Hepatocyte (in vitro differentiated cells): ENCODE measurements around the gene GPR62. TPM values are rescaled to one million over a fixed set of nuclear protein-coding genes. Genes with fewer than 3 reads are reported as not detected.

Source experiments
- DNase-seq: peaks from one replicate; pipeline ENCODE4 v3.0.0-alpha.2; 2016; ENCODE audit warnings: low spot score
- H2AFZ ChIP-seq: fragments of 200-600 bp; sonication (generic); 2 replicates; pipeline ENCODE4 v1.6.0; 2016; ENCODE audit warnings: antibody characterized with exemption, mild to moderate bottlenecking
- H3K27ac ChIP-seq: fragments of 200-600 bp; sonication (generic); 2 replicates; pipeline ENCODE4 v1.5.1; 2016; ENCODE audit warnings: mild to moderate bottlenecking
- H3K27me3 ChIP-seq: fragments of 200-600 bp; sonication (generic); 2 replicates; pipeline ENCODE4 v1.6.1; 2016
- H3K36me3 ChIP-seq: fragments of 200-600 bp; sonication (generic); replicated peaks from 2 replicates; pipeline ENCODE4 v1.5.1; 2016; ENCODE audit warnings: low read depth; ENCODE audit not compliant: insufficient read depth
- H3K4me1 ChIP-seq: fragments of 200-600 bp; sonication (generic); 2 replicates; pipeline ENCODE4 v1.5.1; 2016; ENCODE audit warnings: mild to moderate bottlenecking, moderate library complexity; ENCODE audit not compliant: insufficient read depth
- H3K4me2 ChIP-seq: fragments of 200-600 bp; sonication (generic); 2 replicates; pipeline ENCODE4 v1.6.0; 2016
- H3K4me3 ChIP-seq: fragments of 200-600 bp; sonication (generic); 2 replicates; pipeline ENCODE4 v1.5.1; 2016; ENCODE audit warnings: mild to moderate bottlenecking
- H3K79me2 ChIP-seq: fragments of 200-600 bp; sonication (generic); 2 replicates; pipeline ENCODE4 v1.6.0; 2017; ENCODE audit warnings: mild to moderate bottlenecking
- H3K9me2 ChIP-seq: fragments of 200-600 bp; sonication (generic); replicated peaks from 2 replicates; pipeline ENCODE4 v1.6.0; 2017; ENCODE audit warnings: mild to moderate bottlenecking; ENCODE audit not compliant: insufficient read depth
- H3K9me3 ChIP-seq: fragments of 200-600 bp; sonication (generic); 2 replicates; pipeline ENCODE4 v1.5.1; 2016; ENCODE audit warnings: low read depth, mild to moderate bottlenecking
- H4K20me1 ChIP-seq: fragments of 200-600 bp; sonication (generic); 2 replicates; pipeline ENCODE4 v1.6.0; 2016; ENCODE audit warnings: mild to moderate bottlenecking; ENCODE audit not compliant: insufficient read depth, poor library complexity, severe bottlenecking
- EZH2 ChIP-seq: fragments of 200-600 bp; sonication (generic); IDR thresholded peaks from 2 replicates; pipeline ENCODE4 v1.6.1; 2016; ENCODE audit warnings: antibody characterized with exemption, mild to moderate bottlenecking, borderline replicate concordance
- EZH2phosphoT487 ChIP-seq: fragments of 200-600 bp; sonication (generic); IDR thresholded peaks from one replicate; pipeline ENCODE4 v1.6.1; 2018; ENCODE audit warnings: antibody characterized with exemption, mild to moderate bottlenecking, low read depth, moderate library complexity; ENCODE audit not compliant: unreplicated experiment, severe bottlenecking
- WGBS: methylation state at CpG from one replicate; pipeline ENCODE4 v1.1.6; 2016; ENCODE audit warnings: low lambda C conversion rate; ENCODE audit errors: missing lambda C conversion rate; 5-methylcytosine and 5-hydroxymethylcytosine counted together
- polyA plus RNA-seq: library from polyadenylated mRNA; unstranded; fragments of >200 nt; fragmentation: Nextera tagmentation; extraction: Ambion mirVana; gene quantifications from 2 replicates; pipeline ENCODE4 v1.2.1, GENCODE V29; 2016
- total RNA-seq: library from RNA; depleted of rRNA; stranded (reverse); fragments of >200 nt; gene quantifications from 2 replicates; pipeline ENCODE4 v1.2.3, GENCODE V29; 2014
- TF ChIP-seq, protein P1 (sequence below): fragments of 200-600 bp; sonication (generic); IDR thresholded peaks from 2 replicates; pipeline ENCODE4 v1.5.1; 2016; ENCODE audit warnings: antibody characterized with exemption, mild to moderate bottlenecking; ENCODE audit not compliant: poor library complexity

GPR62 gene
- total and polyA plus RNA-seq, 2 experiments from 2014 or later: 0.08 TPM; not detected in 1

DNA sequence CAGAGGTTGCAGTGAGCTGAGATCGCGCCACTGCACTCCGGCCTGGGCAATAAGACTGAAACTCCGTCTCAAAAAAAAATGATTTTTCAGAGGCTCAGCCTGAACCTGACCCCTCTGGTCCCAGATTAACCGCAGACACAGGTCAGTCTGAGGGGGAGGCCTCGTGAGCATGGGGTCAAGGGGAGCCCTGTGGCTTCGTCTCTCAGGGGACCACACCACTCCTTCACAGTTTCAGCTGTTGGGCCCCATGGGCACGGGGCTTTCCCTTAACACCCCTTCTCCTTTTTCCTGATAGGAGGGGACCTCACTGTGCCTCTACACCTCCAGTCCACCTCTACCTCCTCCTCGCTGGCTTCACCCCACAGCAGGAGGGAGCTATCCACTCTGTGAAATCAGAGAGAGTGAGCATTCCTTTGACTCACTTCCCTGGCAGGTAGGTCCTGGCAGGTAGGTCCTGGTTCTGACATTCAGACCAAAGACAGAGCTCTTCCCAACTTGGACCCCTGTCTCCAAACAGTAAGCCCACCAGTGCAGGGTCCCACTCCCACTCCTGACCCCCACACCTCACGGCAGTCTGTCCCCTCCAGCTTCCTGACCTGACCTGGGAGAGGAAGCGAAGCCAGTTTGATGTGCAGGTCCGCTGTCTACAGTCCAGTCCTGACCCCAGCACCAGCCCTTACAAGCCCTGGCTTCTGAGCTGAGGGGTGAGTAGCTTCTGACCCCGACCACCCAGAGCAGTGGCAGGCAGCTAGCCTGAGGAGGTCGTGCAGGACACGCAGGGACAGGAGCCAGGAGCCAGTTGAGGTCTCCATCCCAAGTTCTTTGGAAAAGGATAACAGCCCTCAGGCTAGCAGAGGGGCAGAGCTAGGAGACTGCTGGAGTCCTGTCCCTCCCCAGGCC lies 22.5 kb upstream of the GPR62 start:
- no peaks in the 10 kb centered on the region for H3K9me2 ChIP-seq
- no peaks in the 10 kb centered on the region for H3K79me2 ChIP-seq
- H4K20me1 ChIP-seq: no peaks in the 10 kb centered on the region
- no peaks in the 10 kb centered on the region for H3K4me1 ChIP-seq
- no peaks in the 10 kb centered on the region for H3K27me3 ChIP-seq
- no peaks in the 10 kb centered on the region for H3K9me3 ChIP-seq
- H3K4me3 ChIP-seq: no peak overlapping the region
- no peak overlapping the region for H3K4me2 ChIP-seq
- no peak overlapping the region for H3K27ac ChIP-seq
- TF ChIP-seq EZH2phosphoT487 (no peak), EZH2 (no peak)
- TF ChIP-seq, protein P1, sequence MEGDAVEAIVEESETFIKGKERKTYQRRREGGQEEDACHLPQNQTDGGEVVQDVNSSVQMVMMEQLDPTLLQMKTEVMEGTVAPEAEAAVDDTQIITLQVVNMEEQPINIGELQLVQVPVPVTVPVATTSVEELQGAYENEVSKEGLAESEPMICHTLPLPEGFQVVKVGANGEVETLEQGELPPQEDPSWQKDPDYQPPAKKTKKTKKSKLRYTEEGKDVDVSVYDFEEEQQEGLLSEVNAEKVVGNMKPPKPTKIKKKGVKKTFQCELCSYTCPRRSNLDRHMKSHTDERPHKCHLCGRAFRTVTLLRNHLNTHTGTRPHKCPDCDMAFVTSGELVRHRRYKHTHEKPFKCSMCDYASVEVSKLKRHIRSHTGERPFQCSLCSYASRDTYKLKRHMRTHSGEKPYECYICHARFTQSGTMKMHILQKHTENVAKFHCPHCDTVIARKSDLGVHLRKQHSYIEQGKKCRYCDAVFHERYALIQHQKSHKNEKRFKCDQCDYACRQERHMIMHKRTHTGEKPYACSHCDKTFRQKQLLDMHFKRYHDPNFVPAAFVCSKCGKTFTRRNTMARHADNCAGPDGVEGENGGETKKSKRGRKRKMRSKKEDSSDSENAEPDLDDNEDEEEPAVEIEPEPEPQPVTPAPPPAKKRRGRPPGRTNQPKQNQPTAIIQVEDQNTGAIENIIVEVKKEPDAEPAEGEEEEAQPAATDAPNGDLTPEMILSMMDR: no peak
- WGBS: 94% methylated on average over 15 of the region's 15 CpGs
- H2AFZ ChIP-seq: no peak overlapping the region
- no peak for DNase-seq
- no peaks in the 10 kb centered on the region for H3K36me3 ChIP-seq

DNA sequence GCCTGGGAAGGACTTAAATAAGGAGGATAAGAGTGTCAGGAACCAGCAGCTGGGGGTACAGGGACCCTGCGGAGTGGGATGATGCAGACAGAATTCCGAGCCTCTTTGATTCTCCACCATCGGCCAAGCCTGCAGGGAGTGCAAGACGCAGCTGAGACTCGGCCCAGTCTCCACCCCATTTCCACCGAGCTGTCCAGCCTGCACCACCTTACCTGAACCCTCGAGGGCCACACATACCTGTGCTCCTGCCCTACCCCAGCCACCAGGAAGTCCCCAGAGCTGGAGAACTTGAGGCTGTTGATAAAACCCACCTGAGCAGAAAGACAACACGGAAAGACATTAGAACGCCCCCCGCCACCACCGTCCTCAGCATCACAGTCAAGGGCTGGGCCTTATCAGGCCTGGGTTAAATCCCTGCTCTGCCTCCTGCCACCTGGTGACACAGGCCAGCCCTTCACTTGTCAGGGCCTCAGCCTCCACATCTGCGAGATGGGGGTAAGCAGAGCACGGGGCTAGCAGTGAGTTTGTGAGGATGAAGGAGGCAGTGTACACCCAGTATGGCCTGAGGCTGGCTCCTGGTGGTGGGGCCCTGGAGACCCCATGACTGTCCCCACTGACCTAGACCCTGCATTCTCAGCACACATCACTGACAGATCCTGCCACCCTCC lies 21.6 kb upstream of the GPR62 start:
- Histone ChIP-seq H3K4me2 (no peak overlapping the region), H3K27ac (no peak overlapping the region), H3K4me1 (no peaks in the 10 kb centered on the region), H3K79me2 (no peaks in the 10 kb centered on the region), H3K4me3 (no peak overlapping the region), H3K9me2 (no peaks in the 10 kb centered on the region), H2AFZ (no peak overlapping the region), H4K20me1 (no peaks in the 10 kb centered on the region), H3K27me3 (no peaks in the 10 kb centered on the region), H3K9me3 (no peaks in the 10 kb centered on the region), H3K36me3 (no peaks in the 10 kb centered on the region)
- 91% methylated on average over 13 of the region's 13 CpGs for WGBS
- DNase-seq: no peak
- TF ChIP-seq EZH2 (no peak), EZH2phosphoT487 (no peak)
- TF ChIP-seq, protein P1: no peak

DNA sequence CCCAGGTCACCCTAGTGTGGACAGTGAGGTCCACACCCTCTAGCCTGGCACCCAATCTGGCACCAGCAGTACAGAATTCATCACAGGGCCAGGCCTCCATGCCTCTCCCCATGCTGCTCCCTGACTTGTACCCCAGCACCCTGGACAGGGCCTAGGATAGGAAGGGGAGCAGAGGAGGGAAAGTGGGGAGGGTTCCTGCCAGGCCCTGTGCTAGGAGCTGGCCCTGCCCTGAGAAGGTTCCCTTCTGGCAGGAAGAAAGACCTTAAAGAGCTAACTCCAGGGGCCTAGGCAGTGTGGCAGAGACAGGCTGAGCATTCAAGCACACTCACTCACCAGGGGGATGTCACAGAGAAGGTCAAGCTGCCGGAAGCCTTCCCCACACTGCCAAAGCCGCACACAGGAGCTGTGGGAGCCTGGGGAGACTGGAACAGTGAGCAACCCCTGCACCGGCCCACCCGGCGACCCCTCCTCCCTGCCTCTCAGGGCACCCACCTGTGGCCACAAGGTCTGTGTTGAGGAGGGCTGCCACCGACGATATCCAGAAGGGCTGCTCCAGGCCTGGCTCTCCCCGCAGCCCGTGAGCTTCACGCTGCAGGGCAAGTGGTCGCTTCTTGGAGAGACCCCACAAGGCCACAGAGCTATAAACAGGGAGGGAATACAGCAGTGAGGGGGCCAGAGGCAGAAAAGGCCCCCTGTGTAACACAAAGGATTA lies 20.9 kb upstream of the GPR62 start:
- Histone ChIP-seq H3K27ac (no peak overlapping the region), H2AFZ (no peak overlapping the region), H3K36me3 (no peaks in the 10 kb centered on the region), H3K4me2 (no peak overlapping the region), H3K4me3 (no peak overlapping the region), H3K79me2 (peaks cover 3% of the 10 kb centered on the region), H3K9me2 (no peaks in the 10 kb centered on the region), H4K20me1 (no peaks in the 10 kb centered on the region), H3K4me1 (no peaks in the 10 kb centered on the region), H3K9me3 (no peaks in the 10 kb centered on the region), H3K27me3 (no peaks in the 10 kb centered on the region)
- WGBS: 95% methylated on average over 11 of the region's 11 CpGs
- TF ChIP-seq, protein P1: no peak
- TF ChIP-seq EZH2phosphoT487 (no peak), EZH2 (no peak)
- DNase-seq: no peak
